ENCODE measurements around the gene RPL38.

The RPL38 gene

GRCh38 chr17:74218436-74218835 lies 15.0 kb downstream of the RPL38 start:
- DNase-seq (ENCODE audit: low read depth) = no peak
- TF ChIP-seq CTCF (IDR thresholded peaks at IDR 0.05; ENCODE audit: insufficient read depth, low read depth, low read length, missing control alignments) = no peak
- no peak overlapping the region for H3K4me3 ChIP-seq (ENCODE audit: low read depth, low read length)

GRCh38 chr17:74219576-74220133 lies 16.2 kb downstream of the RPL38 start:
- no peak overlapping the region for H3K4me3 ChIP-seq (ENCODE audit: low read depth, low read length)
- DNase-seq (ENCODE audit: low read depth) = no peak
- TF ChIP-seq CTCF (IDR thresholded peaks at IDR 0.05; ENCODE audit: insufficient read depth, low read depth, low read length, missing control alignments) = no peak

GRCh38 chr17:74220219-74220618 lies 16.7 kb downstream of the RPL38 start:
- TF ChIP-seq CTCF (IDR thresholded peaks at IDR 0.05; ENCODE audit: insufficient read depth, low read depth, low read length, missing control alignments) = no peak
- H3K4me3 ChIP-seq (ENCODE audit: low read depth, low read length) = no peak overlapping the region
- DNase-seq (ENCODE audit: low read depth) = no peak

GRCh38 chr17:74220946-74221818 lies 17.7 kb downstream of the RPL38 start:
- TF ChIP-seq CTCF (IDR thresholded peaks at IDR 0.05; ENCODE audit: insufficient read depth, low read depth, low read length, missing control alignments) = no peak
- no peak overlapping the region for H3K4me3 ChIP-seq (ENCODE audit: low read depth, low read length)
- DNase-seq (ENCODE audit: low read depth) = no peak

- no peak overlapping the region for H3K4me3 ChIP-seq (ENCODE audit: low read depth, low read length)
- no peak for DNase-seq (ENCODE audit: low read depth)
- TF ChIP-seq CTCF (IDR thresholded peaks at IDR 0.05; ENCODE audit: insufficient read depth, low read depth, low read length, missing control alignments) = no peak
Measured at GRCh38 chr17:74222399-74222798, 18.9 kb downstream of the RPL38 start.

GRCh38 chr17:74223901-74224300 lies 20.4 kb downstream of the RPL38 start:
- no peak overlapping the region for H3K4me3 ChIP-seq (ENCODE audit: low read depth, low read length)
- TF ChIP-seq CTCF (IDR thresholded peaks at IDR 0.05; ENCODE audit: insufficient read depth, low read depth, low read length, missing control alignments) = no peak
- DNase-seq (ENCODE audit: low read depth) = no peak
